A172 (cell line): ENCODE results near the gene ZNF273. TPM values are rescaled to one million over a fixed set of nuclear protein-coding genes. Genes with fewer than 3 reads are reported as not detected.
"Not testable (repeated sequence)": the region's sequence is repeated elsewhere in the genome, so short reads cannot be mapped to it uniquely, and the experiment has no call there.

Experiments used
- DNase-seq: peaks from one replicate; pipeline ENCODE4 v3.0.0-alpha.2; 2015; ENCODE audit warnings: low spot score
- total RNA-seq: library from RNA; depleted of rRNA; stranded (reverse); fragments of >200 nt; shearing (Covaris generic); gene quantifications from 2 replicates; pipeline ENCODE4 v1.2.3, GENCODE V29; 2014; rRNA removed

The ZNF273 gene
- 17.1 and 18.0 TPM in 2 replicates for total RNA-seq

DNA sequence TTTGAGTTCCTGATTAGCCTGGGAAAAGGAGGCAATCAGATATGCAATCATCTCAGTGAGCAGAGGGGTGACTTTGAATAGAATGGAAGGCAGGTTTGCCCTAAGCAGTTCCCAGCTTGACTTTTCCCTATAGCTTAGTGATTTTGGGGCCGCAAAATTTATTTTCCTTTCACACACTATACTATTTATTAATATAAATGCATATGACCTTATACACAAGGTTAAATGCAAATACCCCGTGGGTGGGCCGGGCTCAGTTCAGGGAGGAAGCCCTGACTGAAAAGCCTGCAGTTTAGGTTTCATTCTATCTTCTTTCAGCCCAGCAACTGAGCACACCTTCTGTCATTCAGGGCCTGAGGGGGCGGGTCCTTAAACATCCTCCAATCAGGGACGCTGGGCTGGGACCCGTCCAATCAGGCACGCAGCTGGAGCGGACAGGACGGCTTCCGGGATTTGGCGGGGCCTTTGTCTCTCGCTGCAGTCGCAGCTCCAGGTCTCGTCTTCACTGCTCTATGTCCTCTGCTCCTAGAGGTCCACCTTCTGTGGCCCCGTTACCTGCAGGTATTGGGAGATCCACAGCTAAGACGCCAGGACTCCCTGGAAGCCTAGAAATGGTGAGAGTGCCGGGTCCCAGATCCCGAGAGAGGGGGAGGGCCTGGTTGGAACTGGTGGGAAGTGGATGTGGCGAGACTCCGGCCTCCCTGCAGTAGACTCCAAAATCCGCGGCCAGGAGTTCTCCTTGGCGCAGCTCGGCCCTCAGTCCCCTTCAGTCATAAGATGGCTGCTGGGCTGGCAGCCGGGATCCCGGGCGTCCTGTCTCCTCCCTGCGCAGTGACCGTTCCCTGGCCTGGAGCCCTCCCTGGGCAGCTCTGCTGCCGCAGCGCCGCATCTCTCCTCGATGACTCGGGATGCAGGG lies at the start of gene ZNF273:
Gene ZNF273 (plus strand): TSS at position 468 of the 916 bp plus-strand sequence. CDS start 45 bp downstream, at position 513.
- DNase-seq: peak; percentile 94

GRCh38 chr7:64853679-64854078 lies 49.4 kb upstream of the ZNF273 start:
- no peak for DNase-seq

DNA sequence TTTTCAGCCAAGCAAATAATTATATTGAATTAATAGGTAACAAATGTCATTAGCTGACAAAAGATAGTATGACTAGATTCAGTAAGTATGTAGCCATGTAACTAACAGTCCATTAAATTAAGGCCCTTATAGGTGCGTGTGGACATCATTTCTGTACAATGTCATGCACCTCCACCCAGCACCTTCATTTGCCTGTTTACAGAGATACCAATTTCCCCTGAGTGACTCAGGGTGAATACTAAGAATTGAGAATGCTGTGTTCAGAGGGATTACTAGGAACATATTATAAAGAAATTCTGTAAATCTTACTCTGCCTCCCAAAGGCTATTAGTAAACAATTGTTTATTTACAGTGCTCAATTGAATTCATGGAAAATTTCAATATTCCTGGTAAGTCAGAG lies 48.1 kb upstream of the ZNF273 start:
- DNase-seq: no peak

DNA sequence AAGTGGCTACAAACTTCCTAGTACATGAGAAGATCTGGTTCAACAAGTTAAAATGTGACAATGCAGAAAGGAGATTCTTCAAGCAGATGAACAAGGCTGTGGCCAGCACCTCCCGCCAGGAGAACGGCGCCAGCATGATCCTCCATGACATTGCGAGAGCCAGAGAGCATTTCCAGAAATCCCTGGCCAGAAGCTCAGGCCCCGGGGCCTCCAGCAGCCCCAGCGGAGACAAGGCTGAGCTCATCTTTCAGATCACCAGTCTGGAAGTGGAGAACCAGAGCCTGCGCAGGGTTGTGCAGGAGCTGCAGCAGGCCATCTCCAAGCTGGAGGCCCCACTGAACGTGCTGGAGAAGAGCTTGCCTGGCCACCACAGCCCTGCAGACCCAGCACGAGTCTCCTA lies 40.1 kb upstream of the ZNF273 start:
- no peak for DNase-seq

- not testable (repeated sequence) for DNase-seq
Measured at GRCh38 chr7:64863530-64863929, 39.5 kb upstream of the ZNF273 start.

GRCh38 chr7:64863969-64864368 lies 39.1 kb upstream of the ZNF273 start:
- DNase-seq: no peak

DNA sequence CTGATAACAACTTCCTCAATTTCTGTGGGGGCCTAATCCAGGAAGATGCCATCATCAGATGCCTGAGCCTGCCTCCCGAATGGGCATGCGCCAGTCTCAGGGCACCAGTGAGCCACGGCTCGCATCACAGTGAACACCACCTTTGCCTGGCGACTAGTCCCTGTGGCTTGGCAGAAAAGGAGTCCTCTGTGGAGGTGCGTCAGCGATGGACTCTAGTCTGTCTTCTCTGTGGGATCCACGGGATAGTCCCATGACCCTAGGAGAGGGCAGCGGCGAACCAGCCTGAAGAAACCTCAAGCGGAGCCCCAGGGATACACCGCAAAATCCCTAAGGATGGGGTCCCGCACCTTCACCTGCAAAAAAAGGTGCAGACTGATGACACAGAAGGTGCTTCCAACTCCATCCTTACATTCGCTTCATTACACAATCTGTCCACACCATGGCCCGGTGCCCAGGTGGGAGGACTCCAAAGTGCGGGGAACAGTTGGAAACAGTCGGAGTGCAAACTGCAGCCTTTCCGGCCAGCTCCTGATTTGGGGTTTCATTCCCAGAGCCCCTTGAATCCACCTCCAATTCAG lies 35.1 kb upstream of the ZNF273 start:
- no peak for DNase-seq

- no peak for DNase-seq
Measured at GRCh38 chr7:64868499-64868898, 34.6 kb upstream of the ZNF273 start.

DNA sequence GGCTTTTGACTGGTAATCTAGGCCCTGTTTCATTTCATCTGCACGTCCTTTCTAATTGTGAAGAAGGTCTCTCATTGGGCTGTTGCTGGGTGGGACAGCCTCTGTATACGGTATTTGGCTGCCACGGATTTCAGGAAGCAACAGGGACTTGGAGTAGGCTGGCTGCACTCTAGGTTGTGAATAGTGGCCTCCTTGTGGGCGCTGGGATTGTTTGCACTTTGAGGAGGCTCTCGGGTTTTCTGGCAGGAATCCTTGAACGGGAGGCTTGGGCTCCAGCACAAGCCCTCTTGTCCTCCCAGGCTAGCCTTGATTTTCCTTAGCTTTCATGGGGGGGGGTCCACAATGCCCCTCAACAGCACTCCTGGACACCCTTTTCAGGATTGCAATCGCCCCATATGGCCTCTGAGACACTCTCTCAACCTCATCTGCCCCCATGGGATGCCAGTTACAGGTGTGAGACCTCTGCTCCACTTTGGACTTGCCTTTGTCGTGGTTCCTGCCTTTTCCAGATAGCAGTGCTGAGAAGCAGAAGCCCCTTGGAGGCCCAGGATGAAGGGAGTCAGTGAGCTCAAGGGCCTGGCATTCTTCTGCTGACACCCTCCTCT lies 33.9 kb upstream of the ZNF273 start:
- DNase-seq: no peak

GRCh38 chr7:64869912-64870562 lies 33.0 kb upstream of the ZNF273 start:
- DNase-seq: no peak

DNA sequence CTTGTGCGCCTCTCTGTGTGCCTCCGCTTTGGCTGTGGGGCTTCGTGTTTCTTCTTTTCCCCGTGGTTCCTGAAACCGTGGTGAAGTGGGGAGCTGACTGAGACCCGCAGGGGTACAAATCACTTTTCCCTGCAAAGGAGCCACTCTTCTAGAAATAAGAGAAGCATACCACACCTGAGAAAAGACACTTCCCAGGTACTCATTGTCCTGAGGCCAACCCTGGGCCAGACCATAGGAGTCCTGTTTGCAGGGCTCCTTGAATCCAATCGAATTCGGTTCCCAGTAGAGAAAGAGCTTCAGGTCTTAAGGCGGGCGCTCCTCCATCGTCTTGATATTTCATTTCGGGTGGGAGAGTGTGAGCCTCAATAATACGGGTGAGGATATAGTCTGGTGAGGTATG lies 32.4 kb upstream of the ZNF273 start:
- DNase-seq: no peak

DNA sequence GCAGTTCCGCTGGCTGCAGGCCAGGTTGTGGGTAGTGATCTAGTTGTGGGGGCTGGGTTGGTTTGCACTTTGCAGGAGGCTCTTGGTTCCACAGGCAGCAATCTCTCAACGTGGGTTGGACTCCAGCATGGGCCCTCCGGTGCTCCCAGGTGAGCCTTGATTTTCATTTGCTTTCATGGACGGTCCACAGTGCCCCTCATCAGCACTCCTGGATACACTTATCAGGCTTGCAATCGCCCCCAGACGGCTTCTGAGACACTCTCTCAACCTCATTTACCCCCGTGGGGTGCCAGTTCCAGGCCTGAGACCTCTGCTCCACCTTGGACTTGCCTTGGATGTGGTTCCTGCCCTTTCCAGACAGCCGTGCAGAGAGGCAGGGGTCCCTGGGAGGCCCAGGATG lies 31.3 kb upstream of the ZNF273 start:
- no peak for DNase-seq

- DNase-seq: no peak
Measured at GRCh38 chr7:64872351-64873154, 30.5 kb upstream of the ZNF273 start.

DNA sequence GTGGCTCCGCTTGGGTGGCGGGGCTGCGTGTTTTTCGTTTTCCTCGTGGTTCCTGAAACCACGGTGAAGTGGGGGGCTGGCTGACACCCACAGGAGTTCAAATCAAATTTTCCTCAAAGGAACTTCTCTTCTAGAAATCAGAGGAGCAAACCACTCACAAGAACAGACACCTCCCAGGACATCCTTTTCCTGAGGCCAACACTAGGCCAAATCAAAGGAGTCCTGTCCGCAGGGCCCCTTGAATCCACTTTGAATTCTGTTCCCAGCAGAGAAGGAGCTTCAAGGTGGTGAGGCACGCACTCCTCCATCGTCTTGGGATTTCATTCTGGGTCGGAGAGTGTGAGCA lies 29.9 kb upstream of the ZNF273 start:
- DNase-seq: no peak

DNA sequence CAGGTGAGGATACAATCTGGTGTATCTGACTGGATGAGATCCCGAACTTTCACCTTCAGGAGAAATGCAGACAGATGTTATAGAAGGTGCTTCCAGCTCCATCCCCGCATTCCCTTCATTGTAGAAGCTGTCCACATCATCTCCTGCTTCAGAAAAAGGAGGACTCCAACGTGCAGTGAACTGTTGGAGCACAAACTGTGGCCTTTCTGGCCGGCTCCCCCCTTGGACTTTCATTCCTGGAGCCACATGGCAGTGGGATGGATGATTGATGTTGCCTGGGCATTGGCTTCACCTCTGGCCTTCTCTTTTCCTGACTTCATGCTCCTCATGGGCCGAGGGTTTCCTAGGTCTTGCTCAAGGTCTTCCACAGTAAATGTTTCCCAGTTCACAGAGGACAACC lies 29.6 kb upstream of the ZNF273 start:
- no peak for DNase-seq

DNA sequence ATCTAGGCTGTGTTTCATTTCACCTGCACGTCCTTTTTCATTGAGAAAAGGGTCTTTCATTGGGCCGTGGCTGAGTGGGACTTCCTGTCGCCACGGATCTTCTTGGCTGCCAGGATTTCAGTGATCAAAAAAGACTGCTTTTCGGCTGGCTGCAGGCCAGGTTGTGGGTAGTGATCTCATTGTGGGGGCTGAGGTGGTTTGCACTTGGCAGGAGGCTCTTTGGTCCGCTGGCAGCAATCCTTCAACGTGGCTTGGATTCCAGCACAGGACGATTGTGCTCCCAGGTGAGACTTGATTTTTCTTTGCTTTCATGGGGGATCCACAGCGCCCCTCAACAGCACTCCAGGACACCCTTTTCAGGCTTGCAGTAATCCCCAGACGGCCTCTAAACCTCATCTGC lies 29.0 kb upstream of the ZNF273 start:
- peak; percentile 67 for DNase-seq

GRCh38 chr7:64874562-64875250 lies 28.4 kb upstream of the ZNF273 start:
- no peak for DNase-seq

DNA sequence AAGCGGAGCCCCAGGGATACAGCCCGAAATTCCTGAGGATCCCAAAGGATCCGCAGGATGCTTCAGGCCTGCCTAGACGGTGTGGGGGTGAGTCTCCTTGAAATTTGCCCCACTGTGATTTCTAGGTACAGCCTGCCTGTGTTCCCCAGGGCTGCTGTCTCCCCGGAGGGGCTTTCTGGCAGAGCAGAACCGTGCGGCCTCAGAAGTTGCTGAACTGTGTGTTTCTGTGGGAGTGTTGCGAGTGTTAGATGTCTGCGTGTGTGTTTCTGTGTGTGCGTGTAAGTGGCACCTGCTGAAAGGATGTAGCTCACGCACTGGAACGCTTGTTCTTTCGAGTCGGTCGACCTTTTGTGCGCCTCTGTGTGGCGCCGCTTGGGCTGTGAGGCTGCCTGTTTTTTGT lies 27.8 kb upstream of the ZNF273 start:
- DNase-seq: no peak

GRCh38 chr7:64875658-64876406 lies 27.2 kb upstream of the ZNF273 start:
- no peak for DNase-seq
